CD4-positive, alpha-beta T cell treated with Interferon alpha-2 for 1 hour (primary cell): ENCODE results near the gene HOXA6.

Source experiments
- DNase-seq, 2 donors: peaks; one replicate each; pipeline ENCODE4 v3.0.0-alpha.2; 2020 to 2022

The HOXA6 gene

GRCh38 chr7:27106181-27106900 lies 41.2 kb downstream of the HOXA6 start:
- DNase-seq = no peak

DNA sequence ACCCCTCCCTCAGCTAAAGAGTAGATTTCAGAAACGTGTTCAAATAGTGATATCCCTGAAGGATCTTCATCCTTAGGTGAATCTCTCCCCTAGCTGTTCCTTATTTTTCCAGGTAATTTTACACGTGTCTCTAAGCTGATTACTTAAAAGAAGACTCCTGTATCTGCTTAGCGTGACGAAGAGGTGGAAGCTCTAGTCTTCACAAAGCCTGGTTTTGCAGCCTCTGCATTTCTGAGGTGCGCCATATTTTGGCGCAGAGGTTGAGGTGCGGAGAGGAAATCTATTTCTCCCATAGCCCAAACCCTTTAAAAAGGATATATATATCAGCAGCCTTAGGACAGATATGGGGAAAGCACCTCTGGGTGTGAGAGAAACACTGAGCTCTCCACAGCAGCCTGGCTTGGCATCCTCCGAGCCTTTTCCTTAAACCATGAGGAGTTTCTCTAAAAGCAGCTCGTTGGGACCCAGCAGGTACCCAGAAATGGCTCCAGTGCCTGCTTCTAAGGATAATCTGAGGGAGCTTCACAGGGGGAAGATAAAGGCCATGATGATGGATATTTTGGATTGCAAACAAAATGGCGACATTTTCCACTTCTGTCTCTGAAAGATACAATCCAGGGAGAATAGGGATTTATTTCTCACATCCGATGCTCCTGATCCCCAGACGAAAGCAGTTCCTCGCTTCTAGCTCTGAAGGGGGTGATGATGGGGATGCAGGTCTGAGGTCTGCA lies 42.1 kb downstream of the HOXA6 start:
- DNase-seq = no peak

GRCh38 chr7:27104341-27105058 lies 43.1 kb downstream of the HOXA6 start:
- no peak for DNase-seq

DNA sequence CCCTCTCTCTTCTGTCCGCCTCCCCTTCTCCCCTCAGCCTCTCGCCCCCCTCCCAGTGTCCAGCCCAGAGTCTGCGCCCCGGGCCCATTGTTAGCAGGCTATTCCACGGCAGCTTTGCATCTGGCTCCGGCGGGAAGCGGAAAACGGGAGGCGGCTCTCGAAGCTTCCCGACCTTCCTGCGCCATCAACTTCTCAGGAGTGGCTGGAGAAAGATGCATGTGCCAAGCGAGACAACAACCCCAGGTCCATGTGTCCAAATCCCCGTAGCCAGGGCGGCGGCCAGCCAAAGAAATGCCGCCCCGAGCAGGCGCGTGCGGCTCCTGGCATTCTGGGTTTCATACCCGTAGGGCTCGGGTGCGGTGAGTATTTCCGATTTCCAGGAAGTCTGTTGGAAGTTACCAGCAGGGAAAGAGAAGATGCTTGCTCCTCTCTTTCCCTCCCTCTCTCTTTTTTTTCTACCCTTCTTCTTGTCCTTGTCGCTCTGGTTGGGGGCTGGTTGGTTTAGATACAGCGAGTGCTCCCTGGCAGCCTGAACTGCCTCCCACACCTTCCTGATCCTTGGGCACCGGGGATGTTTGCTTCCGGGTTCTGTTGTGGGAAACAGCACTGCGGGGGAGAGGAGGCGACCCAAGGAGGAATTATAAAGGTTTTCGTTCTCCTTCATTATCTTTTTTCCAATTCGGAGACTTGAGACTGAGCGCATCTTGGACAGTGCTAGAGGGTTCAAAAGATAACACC lies 43.9 kb downstream of the HOXA6 start:
- DNase-seq = no peak

DNA sequence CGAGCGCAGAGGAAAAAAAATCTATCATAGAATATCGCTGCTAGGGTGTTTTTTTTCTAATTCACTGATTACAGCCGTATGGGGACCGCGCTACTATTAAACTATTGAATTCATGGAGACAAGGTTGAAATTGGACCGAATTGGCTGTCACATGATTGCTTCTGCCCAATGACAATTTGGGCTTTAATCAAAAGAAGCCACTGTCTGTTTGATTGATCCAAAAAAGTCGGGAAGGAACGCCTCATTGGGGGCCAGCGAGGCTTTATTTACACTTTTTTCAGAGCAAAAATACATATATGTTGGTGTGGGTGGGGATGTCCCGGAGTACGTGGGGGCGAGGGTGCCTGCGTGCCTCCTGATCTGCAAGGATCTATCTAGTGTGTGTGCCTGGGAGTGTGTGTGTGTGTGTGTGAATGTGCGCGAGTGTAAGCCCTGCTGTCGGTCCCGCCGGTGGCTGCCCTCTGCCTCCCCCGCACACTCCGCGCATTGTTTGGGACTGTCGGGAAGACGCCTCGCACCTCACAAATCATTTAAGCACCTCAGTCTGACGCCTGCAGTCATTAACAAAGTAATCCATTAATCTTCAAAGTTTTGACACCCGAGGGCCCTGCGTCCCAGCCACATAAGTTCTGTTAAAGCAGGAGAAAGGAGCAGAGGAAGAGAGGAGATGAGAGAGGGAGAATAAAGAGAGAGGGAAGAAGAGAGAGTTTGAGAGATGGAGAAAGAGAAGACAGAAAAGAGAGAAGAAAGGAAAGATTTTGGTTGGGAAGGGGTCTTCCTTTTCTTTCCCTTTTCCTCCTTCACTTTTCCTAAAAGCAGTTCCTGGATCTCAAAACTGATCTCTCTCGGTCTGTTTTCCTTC lies 44.8 kb downstream of the HOXA6 start, which contains the start of gene HOXA2:
TSS of gene HOXA2 (minus strand) at position 103 of the 862 bp plus-strand sequence. CDS start 183 bp downstream, outside the sequence.
- no peak for DNase-seq

- no peak for DNase-seq
Measured at GRCh38 chr7:27101957-27102580, 45.5 kb downstream of the HOXA6 start.

DNA sequence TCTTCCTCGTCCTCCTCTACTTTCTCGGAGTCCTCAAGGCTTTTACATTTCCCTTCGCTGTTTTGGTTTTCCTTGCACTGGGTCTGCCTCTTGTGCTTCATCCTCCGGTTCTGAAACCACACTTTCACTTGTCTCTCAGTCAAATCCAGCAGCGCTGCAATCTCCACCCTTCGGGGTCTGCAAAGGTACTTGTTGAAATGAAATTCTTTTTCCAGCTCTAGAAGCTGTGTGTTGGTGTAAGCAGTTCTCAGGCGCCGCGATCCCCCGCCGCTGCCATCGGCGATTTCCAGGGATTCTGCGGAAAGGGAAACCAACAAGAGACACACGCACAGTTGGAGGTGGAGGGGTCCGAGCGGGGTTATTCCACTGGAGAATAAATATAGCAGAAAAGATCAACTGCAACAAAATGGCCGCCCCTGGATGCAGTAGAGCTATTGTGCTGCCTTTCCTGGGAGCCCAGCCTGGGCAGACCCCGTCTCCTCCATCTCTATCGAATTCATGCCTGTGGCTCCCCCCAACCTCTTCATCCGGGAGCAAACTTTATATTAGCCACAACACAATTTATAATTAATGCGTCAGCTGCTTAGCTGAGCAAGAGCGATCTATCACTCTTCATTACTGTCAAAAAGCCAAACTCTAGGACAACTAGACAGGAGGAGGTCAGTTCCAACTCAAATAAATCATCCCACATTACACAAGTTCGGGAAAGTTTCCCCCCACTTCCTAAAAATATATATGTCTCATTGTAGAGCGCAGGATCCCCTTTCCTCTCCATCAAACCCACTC lies 46.2 kb downstream of the HOXA6 start:
- no peak for DNase-seq

DNA sequence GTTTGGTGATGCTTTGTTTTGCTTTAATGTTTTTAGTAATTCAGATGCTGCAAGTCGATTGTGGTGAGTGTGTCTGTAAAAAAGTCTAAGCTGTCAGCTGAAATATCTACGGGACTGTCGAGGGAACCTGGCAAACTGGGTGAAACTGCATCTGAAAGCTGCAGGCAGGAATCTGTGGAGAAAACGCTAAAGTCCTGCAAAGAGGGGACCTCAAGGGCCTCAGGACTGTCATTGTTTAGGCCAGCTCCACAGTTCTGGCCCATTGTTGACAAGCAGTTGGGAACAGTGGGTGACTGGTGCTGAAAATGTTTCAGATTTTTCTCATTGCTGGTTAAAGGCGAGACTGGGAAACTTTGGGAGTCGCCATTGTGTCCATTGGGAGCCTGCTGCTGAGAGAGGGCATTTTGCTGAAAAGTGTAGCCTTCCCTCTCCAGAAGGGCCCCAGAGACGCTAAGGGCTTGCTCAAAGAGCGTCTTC lies 46.8 kb downstream of the HOXA6 start:
- no peak for DNase-seq

DNA sequence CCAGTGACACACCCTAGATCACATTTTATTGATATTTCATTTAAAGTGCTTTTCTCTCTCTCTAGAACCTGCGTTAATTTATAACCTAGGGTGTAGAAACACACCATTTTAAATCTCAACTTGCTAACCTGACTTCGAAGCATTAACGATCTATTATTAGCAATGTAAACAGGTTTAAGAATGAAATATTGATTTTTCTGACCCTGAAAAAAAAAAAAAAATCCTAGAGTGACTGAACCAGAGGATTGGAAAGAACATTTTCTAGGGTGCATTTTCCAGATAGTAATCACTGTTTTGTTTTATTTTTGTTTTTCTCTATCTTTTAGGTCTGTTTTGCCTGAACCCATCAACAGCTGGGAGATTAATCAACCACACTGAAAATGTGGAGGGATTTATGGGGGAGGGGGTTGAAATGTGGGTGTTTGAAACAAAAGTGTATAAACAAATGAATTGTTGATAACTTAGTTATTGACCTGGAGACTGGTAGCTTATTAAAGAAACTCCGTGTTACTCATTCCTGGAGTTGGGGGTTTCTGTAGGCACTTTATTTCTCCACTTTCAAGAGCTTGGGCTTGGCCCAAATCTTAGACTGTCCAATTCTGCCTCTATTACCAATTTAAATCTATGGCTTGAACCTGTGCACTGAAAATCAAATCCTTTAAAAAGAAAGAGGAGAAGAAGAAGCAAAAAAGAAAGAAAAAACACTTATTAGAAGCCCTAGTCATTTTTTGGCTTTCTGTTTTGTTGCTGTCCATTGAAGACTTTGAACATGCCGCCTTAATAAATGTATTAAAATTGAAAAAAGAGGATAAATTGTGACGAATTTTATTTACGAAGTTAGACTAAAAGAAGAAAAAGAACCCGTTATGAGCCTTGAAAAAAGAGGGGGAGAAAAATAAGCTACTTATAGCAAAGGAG lies 47.9 kb downstream of the HOXA6 start:
- DNase-seq = no peak

DNA sequence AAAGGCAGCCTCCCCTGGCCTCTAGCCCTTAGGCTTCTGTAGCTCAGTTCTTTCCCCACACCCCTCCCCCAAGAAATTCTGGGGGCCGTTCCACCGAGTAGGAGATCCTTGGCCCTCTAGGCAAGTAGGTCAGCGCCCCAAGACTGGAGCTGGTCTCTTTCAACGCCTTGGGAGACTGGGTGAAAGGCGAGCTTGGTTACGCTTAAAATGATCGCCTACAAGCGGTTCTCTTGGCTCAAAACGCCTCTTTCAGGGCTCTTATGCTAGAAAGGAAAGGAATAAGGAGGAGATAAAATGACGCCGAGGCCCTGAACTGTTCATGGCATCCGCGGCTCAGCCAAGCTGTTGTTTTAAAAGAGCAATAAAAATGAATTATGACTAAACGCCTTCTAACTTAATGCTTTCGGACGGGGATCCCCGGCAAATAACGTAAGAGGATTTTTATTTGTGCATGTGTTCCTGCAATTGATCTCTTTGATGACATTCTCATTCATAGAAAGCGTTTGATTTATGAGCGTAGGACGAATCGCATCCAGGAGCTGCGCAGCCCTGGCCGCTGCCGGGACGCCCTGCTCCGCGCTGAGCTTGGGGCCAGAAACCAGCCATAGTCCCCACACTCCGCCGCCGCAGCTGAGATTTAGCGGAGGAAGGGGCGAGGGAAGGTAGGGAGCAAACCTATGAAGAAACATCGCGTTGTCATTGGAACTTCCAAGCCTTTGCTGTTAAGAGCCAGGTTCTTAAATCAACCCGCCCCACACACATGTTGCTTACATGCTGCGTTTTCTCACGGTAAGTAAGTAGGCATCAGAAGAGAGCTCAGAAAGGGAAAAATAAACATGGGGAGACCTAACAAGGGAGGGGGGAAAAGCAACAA lies 48.8 kb downstream of the HOXA6 start:
- DNase-seq = no peak

DNA sequence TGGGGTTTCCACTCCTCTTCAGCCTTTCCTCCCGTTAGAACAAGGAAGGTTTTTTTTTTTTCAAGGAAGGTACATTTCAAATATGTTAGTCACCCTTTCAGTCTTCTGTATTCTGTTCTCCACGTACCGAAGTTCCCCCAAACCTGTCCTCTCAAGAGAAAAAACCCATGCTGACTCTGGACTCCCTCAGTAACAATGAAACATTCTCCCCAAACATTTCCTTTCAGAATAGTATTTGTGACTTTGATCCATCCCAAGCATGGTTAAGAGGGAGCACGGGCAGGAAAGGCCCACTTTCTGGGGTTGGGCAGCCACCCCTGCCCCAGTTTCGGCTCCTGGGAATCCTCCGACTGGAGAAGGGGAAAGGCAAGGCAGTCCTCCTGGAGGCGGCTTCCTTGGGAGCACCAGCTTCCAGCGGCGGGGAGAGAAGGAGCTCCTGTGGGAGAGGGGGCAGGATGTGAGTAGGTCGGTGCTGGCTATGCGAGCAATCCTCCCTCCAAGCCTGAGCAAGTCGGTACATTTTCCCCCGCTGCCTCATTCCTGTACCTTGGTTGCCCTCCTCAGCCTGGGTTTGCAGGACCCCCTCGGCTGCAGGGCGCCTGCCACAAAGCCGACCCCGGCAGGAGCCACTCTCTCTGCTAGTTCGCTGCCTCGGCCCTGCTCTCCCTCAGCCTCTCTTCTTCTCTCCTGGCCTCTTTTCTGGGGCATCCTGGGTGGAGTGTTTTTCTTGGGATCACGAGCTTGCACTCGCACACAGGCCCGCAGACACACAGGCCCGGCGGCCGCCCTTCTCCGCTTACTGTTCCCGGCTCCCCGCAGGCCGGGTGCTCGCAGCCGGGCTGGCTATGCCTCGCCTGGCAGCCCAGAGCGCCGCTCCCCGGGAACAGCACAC lies 49.6 kb downstream of the HOXA6 start:
- DNase-seq = no peak

DNA sequence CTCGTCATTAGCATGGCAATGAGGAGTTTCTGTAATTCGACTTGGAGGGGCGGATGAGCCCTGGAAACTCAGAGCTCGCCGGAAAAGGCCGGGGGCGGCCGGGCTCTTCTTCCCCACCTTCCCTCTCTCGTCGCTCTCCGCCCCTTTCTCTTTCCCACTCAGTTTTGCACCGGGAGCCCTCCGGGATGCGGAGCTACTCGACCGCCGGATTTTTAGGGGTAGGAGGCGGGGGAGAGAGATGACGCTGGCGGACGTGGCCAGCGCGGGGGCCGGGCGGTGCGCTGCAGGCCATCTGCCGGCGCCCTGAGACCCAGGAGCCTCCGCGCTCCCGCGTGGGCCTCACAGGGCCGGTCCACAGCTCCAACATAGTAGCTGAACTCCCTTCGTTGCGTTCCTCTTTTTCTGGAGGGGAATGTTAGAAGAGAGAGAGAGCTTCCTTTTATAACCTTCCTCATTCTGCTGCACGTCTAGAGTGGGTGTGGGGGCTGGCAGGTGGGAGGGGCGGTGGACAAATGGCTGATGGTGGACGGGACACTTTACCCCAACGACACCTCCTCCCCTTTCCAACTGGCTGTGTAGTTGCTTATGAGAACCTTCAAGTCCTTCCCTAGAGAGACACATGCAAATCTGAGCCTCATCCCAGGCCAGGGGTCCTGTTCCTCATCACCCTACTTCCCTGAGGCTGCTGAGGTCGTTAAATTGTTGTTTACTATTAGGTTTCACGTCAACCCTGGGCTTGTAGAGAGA lies 50.6 kb downstream of the HOXA6 start:
- DNase-seq = peak; percentile 15 to 24

GRCh38 chr7:27095897-27096767 lies 51.4 kb downstream of the HOXA6 start, which contains the start of gene HOXA1:
Gene HOXA1, minus strand, starts transcription at chr7:27096000. Its CDS starts 88 bp downstream, at chr7:27095912.
- peak; percentile 83 to 85 for DNase-seq
